ENCODE data around the gene ALG12.

Gene ALG12

DNA sequence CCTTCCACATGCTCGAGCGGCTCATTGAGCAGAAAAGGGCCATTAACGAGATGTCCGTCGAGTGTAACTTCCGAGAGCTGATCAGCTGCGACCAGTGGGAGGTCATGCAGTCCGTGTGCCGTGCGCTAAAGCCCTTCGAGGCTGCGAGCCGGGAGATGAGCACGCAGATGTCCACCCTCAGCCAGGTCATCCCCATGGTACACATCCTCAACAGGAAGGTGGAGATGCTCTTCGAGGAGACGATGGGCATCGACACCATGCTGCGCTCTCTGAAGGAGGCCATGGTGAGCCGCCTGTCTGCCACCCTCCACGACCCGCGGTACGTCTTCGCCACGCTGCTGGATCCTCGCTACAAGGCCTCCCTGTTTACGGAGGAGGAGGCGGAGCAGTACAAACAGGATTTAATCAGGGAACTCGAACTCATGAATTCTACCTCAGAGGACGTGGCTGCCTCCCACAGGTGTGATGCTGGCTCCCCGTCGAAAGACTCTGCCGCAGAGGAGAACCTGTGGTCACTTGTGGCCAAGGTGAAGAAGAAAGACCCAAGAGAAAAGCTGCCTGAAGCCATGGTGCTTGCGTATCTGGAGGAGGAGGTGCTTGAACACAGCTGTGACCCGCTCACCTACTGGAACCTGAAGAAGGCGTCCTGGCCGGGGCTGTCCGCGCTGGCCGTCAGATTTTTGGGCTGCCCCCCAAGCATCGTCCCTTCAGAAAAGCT is 31.7 kb downstream of the ALG12 start:
- DNase-seq = no peak

DNA sequence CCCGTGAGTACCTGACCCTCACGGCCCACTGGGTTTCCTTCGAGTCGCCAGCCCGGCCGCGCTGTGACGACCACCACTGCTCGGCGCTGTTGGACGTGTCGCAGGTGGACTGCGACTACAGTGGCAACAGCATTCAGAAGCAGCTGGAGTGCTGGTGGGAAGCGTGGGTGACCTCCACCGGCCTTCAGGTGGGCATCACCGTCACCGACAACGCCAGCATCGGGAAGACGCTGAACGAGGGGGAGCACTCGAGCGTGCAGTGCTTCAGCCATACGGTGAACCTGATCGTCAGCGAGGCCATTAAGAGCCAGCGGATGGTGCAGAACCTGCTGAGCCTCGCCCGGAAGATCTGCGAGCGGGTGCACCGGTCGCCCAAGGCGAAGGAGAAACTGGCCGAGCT is 32.4 kb downstream of the ALG12 start:
- no peak for DNase-seq

DNA sequence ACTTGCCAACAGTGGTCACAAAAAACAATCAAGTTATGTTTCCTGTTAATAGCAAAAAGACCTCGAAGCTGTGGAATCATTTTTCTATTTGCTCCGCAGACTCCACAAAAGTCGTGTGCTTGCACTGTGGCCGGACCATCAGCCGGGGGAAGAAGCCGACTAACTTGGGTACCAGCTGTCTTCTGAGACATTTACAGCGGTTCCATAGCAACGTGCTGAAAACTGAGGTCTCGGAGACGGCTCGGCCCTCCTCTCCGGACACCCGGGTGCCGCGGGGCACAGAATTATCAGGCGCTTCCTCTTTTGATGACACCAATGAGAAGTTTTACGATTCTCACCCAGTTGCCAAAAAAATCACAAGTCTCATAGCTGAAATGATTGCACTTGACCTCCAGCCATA is 33.0 kb downstream of the ALG12 start:
- no peak for DNase-seq

DNA sequence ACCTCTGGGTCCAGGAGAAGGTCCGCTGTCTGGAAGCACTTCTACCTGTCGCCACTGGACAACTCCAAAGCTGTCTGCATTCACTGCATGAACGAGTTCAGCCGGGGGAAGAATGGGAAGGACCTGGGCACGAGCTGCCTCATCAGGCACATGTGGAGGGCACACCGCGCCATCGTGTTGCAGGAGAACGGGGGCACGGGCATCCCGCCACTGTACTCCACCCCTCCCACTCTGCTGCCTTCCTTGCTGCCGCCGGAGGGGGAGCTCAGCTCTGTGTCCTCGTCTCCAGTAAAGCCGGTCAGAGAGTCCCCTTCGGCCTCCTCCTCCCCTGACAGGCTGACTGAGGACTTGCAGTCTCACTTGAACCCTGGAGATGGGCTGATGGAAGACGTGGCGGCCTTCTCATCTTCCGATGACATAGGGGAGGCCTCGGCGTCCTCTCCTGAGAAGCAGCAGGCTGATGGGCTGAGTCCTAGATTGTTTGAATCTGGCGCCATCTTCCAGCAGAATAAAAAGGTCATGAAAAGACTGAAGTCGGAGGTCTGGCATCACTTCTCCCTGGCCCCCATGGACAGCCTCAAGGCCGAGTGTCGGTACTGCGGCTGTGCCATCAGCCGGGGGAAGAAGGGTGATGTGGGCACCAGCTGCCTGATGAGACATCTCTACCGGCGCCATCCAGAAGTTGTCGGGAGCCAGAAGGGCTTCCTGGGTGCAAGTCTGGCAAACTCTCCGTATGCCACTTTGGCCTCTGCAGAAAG is 33.6 kb downstream of the ALG12 start:
- DNase-seq = no peak

DNA sequence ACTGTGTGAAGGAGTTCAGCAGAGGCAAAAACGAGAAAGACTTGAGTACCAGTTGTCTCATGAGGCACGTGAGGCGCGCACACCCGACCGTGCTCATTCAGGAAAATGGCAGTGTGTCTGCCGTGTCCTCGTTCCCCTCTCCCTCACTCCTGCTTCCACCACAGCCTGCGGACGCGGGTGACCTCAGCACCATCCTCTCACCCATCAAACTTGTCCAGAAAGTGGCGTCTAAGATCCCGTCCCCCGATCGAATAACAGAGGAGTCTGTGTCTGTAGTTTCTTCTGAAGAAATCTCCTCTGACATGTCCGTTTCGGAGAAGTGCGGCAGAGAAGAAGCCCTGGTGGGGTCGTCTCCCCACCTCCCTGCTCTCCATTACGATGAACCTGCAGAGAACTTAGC is 34.2 kb downstream of the ALG12 start:
- DNase-seq = no peak

DNA sequence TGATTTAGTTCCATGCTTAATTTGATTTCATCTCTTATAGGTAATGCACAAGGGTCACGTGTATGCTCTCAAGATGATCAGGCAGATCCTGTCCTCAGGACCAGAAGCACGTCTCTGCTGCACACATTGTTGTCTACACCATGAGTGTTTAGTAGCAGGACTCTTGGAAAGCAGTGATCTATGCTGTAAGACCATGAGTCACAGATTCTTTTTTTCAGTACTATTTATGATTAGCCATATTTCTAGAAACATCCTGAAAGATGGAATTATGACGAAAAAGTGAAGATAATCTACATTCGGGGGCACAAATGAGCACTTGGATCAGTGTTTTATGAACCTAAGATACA is 35.0 kb downstream of the ALG12 start:
- no peak for DNase-seq

DNA sequence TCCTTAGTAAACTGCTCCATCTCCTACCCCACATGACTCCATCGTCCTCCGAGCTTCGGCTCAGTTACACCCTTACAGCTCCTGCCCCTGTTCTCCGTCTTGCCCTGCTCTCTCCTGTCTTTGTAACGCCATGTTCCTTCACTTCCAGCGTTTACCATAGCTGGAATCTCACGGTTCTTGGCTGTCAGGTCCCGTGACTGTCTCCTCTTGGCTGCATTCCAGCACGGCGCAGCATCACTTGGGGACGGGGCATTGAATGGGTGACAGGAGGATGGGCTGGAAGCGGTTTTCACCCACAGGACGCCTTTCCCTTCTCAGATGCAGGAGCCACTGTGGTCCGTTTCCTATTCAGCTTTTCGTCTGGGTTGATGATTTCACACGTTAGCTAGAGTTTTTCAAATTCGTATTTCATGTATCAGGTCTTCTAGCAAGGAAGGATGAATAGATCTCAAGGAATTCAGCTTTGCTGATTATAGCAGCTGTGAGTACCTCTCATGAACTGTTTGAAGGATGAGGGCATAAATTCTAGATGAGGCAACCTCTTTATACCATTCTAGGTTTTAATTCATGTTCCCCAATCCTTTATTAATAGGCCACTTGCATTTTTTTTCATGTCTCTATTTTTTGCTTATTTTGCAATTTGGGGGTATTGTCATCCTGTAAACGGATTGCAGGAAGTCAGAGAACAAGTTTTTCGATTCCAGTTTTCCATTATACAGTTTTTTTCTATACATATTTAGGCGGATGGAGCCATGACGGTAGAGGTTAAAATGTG is 35.5 kb downstream of the ALG12 start:
- DNase-seq = no peak

DNA sequence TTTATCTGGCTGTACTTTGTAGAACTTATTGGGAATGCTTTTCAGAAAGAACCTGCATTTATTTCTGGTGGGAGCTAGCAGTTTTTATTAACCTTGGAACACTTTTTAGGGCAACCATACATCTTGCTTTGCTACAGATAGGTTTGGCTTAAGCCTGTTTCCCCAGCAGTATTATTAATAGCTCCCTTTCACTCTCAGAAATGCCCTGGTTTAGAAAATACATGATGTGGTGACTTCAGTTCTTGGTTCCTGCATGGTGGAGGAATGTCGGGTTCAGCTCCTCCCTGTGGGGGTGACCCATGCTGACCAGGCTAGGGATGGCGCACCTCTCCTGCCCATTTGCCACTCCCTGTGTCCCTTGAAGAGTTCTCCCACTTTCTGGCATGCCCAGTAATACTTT is 36.4 kb downstream of the ALG12 start:
- DNase-seq = no peak

DNA sequence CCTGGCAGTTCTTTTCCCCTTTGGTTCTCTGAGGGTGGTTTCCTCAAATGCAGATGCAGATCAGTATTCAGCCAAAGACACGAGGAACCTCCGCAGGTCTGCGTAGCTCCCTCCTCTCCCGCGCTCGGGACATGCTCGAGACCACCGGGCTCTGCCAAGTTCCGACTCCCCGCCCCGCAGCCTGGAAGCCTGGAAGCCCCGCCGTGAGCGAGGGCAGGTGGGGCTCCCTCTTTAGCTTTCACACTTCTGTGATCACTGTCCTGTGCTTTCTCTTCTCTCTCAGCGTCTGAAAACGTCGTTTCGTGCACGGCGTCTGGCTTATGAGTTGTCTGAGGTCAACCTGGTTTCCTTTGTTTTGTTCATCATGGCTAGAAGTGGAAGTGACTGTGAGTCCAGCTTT is 38.0 kb downstream of the ALG12 start:
- DNase-seq = no peak

DNA sequence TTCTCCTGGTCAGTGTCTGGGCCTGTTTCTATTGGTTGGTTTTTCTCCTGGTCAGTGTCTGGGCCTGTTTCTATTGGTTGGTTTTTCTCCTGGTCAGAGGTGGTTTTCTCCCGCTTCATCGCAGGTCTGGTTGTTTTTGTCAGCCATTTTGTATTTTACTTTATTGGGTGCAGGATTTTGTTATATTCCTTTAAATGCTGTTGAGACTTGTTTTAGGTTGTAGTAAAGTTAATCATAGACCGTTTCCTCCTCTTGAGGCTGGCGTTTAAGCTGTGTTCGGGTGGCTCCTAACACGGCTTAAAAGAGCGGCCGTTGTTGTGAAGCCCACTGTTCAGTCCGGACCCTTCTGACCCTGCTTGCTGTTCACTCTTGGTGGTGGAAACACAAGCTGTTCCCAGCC is 38.4 kb downstream of the ALG12 start:
- DNase-seq = no peak

DNA sequence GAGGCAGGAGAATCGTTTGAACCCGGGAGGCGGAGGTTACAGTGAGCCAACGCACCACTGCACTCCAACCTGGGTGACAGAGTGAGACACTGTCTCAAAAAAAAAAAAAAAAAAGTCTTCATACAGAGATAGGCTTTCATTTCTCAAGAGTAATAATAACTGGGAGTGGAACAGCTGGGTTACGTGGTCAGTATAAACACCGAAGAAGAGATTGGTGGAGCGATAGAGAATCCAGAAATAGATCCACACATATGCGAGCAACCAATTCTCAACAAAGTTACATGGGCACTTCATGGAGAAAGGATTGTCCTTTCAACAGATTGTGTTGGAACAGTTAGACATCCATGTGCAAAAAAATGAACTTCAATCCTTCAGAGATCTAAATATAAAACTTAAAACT is 40.0 kb downstream of the ALG12 start:
- no peak for DNase-seq

DNA sequence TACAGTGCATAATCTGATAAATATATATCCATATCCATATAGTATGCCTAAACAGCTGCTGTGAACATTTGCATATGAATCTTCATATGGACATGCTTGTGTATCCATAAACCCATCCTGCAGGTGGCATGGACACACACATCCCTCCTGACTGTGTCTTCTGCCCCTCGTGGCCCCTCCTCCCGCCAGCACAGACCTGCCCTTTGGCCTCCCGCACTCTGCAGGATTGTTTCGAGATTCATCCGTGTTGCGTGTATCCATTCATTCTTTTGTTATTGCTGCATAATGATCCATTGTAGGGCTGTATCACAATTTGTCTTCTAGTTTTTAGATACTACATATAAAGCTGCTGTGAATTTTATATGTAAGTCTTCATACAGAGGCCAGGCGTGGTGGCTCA is 40.6 kb downstream of the ALG12 start:
- DNase-seq = no peak

DNA sequence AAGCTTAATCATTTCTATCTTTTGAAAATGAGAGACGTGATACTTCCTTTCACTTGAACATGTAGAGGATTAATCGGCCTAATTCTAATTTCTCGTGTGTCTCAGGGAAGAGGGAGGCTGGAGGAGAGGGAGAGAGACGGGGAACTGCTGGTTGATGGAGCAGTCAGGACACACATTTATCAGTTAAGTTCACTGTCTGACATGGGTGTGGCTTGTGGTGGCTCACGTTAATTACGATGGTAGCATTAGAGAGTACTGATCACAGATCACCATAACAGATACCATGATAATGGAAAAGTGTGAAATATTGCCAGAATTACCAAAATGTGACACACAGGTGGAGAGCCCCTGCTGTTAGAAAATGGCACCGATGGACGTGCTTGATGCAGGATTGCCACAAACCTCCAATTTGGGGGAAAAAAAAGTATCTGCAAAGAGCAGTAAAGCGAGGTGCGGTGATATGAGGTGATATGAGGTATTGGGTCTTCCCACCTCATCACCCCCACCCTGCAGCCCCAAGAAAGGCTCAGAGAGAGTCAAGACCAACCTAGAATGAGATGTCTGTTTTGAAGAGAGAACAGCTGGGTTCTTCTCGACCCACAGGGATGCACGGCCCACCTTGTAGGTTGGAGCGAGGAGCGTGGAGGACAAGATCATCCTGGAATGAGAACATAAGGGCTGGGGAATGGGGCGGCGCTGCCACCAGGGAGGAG is 44.9 kb downstream of the ALG12 start:
- DNase-seq = no peak

DNA sequence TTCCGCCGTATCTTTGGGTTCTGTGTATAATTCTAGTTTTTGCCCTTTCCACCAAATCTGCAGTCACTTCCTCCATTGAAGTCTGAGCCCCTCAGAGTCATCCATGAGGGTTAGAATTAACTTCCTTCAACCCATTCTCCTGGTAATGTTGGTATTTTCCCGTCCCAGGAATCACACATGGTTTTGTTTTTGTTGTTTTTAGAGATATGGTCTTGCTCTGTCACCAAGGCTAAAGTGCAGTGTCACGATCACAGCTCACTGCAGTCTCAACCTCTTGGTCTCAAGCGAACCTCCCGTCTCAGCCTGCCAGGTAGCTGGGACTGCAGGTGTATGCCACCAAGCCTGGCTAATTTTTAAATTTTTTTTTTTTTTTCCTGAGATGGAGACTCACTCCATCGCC is 45.9 kb downstream of the ALG12 start:
- no peak for DNase-seq

DNA sequence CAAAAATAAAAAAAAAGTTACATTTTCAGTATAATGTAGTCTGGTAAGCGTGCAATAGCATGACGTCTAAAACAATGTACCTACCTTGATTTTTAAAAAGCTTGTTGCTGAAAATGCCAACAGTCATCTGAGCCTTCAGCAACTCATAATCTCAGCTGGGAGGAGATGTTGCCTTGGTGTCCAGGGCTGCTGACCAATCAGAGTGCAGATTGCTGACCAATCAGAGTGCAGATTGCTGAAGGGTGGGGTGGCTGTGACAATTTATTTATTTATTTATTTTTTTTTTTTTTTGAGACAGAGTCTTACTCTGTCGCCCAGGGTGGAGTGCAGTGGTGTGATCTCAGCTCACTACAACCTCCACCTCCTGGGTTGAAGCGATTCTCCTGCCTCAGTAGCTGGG is 46.8 kb downstream of the ALG12 start:
- no peak for DNase-seq

DNA sequence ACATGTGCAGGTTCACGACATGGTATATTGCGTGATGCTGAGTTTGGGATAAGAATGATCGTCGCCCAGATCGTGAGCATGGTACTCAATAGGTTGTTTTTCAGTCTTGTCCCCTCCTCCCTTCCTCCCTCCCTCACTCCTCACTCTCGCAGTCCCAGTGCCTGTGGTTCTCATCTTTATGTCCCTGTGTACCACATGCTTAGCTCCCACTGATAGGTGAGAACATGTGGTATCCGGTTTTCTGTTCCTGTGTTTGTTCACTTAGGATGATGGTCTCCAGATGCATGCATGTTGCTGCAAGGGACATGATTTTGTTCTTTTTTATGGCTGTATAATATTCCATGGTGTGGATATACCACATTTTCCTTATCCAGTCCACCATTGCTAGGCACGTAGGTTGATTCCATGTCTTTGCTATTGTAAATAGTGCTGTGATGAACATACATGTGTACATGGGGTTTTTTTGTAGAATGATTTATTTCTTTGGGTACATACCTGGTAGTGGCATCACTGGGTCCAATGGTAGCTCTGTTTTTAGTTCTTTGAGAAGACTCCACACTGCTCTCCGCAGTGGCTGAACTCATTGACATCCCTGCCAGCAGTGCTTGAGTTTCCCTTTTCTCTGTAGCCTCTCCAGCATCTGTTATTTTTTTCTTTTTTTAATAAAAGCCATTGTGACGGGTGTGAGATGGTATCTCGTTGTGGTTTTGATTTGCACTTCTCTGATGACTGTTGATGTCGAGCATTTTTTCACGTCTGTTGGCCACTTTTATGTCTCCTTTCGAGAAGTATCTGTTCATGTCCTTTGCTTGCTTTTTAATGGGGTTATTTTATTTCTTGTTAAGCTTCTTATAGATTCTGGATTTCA is 48.2 kb downstream of the ALG12 start:
- no peak for DNase-seq

DNA sequence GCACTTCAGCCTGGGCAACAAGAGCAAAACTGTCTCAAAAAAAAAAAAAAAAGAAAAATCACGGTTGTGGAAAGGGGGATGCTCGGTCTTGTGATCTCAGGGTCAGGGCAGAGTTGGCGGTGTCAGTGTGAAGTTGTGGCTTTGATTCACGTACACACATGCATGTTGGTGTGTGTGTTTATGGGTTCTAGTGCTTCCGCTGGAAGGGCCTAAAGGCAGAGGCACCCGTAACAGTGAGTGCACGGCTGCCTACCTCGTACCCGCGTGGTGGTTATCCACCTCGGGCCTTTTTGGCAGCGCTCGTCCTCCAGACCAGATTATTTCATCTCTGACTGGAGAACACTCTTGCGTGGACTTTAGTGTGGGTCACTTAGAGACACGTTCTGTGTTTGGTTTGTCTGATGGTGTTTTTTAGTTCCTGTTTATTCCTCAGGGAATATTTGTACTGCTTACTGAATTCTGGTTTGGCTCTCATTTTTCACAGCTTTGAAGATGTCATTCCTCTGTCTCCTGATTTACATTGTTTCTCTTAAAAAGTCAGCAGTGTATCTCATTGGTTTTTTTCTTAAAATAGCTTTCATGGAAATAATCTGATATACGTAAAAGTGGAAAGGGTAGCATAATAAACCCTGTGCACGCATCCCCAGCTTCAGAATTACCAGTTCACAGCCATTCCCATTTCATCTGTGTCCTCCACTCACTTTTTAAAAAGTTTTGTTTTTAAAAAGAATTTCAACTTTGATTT is 49.0 kb downstream of the ALG12 start:
- no peak for DNase-seq

DNA sequence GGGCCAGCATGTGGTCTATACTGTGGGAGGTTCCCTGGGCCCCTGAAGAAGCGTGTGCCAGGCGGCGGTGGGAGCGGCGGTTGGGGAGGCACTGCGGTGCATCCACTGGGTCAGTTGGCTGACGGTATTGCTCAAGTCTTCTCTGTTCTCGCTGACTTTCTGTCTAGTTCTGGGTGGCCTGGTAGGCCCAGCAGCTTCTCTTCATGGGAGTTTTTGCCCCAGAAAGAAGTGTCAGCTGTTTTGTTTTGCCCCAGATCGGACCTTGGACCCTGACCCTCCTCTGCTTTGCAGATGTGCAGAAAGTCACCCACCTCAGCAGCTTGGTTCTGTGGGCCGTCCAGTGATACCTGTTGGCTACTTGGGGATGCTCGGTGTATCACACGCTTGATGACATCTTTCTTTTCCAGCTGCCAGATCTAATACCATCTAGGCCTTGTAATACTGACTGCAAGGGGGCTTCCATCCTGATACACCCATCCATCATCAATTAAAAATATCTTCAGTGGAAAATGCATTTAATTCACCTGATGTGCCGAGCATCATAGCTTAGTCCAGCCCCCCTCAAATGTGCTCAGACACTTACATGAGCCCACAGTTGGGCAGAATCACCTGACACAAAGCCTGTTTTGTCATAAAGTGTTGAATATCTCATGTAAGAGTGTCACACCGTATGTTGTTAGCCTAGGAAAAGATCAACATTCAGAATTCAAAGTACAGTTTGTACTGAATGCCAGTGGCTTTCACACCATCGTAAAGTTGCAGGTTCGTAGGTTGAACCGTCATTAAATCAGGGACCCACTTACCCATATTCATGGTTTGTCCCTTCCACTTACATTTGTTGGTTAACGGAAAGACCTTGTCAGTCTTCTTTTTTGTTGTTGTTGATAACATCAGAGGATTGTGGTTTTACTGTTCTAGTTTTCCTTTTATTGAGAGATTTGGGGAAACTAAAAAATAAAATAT is 50.7 kb downstream of the ALG12 start:
- no peak for DNase-seq

DNA sequence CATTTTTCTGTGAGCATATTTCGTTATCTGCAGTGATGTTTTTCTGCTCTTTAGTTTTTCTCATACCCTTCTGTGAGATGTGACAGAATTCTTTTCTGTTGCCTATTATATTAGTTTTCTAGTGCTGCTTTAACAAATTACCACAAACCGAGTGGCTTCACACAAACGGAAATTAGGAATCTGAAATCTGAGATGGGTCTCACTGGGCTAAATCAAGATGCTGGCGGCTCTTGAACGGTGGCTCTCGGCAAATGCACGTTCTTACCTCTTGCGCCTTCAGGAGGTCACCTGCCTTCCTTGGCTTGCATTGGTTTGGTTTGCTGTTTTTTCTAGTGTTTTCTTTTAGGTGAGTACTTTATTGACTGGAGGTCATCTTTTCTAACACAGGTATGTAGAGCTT is 51.6 kb downstream of the ALG12 start:
- no peak for DNase-seq

DNA sequence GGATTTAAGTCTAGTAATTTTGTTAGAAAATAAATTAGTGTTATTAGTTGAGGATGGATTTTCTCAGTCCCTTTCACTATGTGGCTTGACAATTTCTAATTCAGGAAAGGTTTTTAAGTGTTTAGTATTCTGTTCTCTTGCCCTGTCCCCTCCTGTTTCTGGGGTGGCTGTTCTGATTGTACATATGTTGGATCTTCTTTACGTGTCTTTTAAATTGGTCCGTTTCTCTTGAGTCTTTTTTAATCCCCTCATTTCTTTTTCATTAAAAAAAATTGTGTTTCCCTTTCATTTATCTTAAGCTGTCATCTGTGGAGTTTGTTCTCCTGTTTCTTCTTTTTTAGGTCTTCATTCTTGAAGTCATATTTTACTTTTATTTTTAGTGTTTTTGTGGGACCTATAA is 52.1 kb downstream of the ALG12 start:
- no peak for DNase-seq

DNA sequence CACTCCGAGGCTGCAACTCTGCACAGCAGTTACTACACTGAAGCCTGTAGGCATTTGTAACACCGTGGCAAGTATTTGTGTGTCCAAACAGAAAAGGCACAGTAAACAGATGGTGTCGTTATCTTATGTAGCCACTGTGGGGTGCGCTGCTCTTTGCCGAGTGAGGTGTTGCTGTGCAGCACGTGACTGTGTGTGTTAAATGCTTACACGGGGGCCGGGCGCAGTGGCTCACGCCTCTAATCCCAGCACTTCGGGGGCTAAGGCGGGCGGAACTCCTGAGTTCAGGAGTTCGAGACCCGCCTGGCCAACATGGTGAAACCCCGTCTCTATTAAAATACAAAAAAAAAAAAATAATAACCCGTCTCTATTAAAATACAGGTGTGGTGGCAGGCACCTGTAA is 53.1 kb downstream of the ALG12 start:
- no peak for DNase-seq
